T-helper 2 cell (primary cell): ENCODE measurements around the gene COPB2.
"Not testable (repeated sequence)": the region's sequence is repeated elsewhere in the genome, so short reads cannot be mapped to it uniquely, and the experiment has no call there.

Experiments used
- DNase-seq, 5 experiments: peaks; one replicate each; pipeline versions ENCODE4 v3.0.0 to v3.0.0-alpha.2; 2012 to 2022

Gene COPB2

DNA sequence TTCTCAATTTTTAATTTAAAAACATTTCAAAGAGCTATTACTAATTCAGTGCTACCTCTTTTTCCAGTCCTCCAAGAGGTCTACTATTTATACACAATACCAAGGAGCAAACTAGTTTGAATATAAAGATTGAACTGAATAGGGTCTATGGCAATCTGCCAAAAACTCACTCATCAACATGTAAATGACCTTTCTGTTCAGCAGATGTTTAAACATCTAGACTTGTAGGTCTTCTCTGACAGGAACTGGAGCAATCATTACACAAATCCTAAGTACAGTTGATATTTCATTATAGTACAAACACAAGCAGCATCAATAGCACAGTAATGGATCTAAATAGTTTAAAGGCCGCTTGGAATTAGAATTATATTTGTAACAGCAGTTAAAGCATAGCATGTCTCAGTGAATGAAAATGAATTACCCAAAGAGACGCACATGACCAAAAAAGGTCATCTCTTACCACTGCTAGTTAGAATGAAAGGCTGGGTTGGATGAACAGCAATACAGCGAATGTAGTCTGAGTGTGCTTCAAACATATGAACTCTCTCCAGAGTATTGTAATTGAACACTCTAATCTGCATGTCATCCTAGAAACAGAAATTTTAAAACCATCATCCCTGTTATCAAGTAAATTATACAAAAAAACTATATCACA is 10.7 kb downstream of the COPB2 start:
- no peak for DNase-seq

DNA sequence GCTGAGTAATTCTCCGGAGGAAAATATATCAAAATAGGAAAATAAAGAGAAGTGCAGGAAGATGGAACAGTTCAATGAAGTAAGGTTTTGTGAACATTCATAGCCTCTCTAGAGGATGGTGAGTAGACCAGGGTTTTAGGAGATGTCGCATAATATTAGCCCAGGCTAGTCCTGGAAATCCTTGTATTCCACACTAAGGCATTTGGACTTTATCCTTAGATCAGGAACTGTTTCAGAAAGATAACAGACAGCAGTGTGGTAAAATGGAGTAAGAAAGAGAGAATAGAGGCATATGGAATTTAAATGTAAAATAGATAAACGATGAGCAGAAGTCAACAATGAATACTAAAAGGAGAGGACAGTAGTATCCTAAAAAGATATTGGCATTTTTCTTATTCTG is 12.1 kb downstream of the COPB2 start:
- no peak for DNase-seq

- DNase-seq: no peak
Measured at GRCh38 chr3:139374099-139374498, 15.3 kb downstream of the COPB2 start.

GRCh38 chr3:139364549-139364948 is 24.9 kb downstream of the COPB2 start:
- DNase-seq: no peak

- no peak for DNase-seq
Measured at GRCh38 chr3:139361276-139361675, 28.2 kb downstream of the COPB2 start.

DNA sequence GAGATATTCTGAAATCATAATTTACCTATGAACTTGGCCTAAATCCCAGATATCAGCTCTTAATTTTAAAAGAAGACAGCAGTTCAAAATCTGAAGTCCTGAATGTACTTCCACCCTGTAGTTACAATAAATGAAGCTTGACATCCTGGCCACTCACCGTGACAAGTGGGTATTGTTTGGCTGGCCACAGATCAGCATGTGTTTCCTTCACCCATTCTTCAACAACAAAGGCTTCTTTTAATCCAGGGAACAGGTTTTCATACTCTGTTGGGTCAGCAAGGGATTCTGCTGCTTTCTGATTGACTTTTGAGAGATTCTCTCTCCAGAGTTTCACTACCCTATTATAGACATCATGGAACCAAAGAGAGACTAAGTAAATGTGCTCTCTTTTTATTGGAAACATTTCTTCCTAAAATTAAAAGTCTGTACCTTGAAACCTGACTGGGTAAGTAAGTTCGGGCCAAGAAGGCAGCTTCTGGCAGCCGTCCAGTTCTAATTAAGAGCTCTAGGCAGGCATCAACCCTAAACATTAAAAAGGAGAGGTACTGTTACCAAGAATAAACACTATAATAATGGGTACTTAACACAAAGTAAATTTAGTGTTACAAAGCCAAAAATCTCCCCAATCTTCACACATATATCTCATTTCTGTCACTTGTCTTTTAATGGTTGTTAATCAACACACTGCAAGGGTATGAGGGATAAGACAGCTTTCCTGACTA is 30.4 kb downstream of the COPB2 start:
- no peak for DNase-seq

- peak in 1 of 5 experiments; percentile 76 for DNase-seq
Measured at GRCh38 chr3:139357899-139358298, 31.5 kb downstream of the COPB2 start.

DNA sequence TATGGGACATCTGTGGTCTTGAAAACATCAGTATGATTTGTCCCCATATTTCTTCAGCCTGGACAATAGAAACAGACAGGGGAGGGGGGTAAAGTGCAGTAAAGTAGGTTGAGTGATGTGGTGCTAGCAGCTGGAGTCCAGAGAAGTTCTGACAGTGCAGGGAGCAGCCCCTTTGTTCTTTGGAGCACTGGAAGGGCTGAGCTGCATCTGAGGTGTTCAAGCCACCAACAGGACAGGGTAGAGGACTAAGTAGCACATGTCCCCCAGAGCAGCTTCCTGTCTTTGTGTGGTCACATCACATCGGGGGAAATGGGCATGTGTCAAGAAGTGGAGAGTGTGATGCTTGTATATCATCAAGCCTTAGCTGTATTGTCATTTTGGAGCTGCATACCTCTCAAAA is 33.6 kb downstream of the COPB2 start:
- DNase-seq: no peak

DNA sequence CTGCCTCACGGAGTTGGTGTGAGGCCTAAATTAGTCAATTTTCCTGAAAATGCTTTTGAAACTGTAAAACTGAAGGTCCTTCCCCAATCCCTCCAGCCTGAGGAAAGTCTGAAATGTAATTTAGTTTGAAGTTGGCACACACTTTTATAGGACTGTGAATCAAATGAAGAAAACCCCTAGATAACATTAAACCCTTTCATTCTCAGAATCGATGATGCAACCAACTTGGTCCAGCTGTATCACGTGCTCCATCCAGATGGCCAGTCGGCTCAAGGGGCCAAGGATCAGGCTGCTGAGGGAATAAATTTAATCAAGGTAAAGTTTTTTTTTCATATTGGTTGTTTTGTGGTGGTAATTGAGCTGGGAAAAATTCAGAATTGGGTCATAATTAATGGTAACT is 34.0 kb downstream of the COPB2 start:
- DNase-seq: no peak

- no peak for DNase-seq
Measured at GRCh38 chr3:139354661-139355060, 34.8 kb downstream of the COPB2 start.

DNA sequence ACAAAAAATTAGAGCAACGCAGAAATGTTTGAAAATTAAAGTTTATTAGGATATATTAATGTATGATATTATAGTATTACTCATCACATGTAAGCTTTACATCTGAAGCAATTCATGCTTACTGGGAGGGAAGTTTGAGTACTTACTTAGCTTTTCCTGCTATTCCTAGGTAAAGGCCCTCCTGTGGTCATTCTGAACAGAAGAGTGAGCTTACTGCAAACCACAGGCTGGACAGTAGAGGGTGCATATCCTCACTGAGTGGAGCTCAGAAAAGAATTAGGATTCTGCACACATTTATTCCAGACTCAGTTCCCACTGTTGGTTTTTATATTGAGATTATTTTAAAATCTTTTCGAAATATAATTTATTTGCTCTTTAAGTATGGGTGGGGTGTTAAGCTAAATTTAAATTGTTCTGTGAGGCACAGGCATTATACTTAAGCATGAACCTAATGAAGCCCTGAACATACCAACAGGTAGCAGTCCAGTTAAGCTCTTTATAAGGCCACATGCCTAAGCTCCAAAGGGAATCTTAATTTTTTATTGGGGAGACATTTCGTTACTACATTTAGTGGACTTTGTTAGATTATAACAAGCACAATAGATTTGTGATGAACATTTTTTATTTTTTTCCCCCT is 35.4 kb downstream of the COPB2 start:
- DNase-seq: no peak

DNA sequence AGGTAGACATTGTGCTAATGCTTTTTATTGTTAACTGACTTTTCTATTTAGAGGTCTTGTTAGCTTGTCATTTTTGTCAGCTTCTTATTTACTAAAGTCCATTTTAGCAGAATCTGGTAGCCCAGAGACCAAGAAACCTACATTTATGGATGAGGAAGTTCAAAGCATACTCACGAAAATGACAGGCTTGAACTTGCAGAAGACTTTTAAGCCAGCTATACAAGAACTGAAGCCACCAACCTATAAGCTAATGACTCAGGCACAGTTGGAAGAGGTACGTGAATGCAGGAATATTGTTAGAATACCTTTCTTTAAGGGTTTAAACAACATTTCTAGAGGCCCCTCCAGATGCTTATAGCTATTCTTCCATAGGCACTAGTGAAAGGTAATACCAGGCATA is 42.7 kb downstream of the COPB2 start:
- DNase-seq: no peak

DNA sequence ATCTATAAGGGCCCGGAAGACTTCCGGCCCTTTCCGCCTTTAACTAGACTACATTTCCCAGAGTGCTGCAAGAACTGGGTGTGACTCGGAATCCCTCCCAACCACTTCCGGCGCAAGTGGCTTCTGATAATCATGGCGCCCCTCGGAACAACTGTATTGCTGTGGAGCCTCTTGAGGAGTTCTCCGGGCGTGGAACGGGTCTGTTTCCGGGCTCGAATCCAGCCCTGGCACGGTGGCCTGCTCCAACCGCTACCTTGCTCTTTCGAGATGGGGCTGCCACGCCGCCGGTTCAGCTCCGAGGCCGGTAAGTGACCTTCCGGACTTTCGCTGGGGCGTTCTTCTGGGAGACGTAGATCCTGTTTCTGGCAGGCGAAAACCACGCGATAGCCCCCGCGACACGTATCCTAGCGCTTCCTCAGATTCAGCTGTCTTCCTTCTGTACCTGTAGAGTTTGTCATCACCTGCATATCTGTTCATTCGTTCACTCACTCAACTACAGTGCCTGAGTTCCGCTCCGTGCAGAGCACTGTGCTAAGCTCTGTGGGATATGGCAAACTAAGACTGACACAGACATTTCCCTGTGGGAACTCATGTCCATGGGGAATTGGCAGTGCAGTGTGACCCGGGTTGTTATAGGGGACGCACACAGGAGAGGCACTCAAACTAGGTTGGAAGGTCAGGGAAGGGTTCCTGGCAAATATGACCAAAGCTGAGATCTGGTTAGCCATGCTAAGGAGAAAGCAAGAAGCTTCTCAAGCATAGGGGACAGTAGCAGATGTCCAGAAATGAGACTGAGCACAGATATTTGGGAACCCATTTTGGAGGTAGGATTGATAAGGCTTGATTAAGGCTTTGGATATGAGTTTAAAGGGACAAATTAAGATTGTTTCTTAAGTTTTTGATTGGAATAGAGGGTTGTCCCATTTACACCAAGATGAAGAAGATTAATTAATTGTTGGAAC is 45.3 kb downstream of the COPB2 start, which contains the start of gene MRPS22:
MRPS22 (plus strand) TSS at position 126 of the 962 bp plus-strand sequence; CDS start at position 133, 7 bp downstream.
- DNase-seq: peak; percentile 53 to 95 (median 71)

DNA sequence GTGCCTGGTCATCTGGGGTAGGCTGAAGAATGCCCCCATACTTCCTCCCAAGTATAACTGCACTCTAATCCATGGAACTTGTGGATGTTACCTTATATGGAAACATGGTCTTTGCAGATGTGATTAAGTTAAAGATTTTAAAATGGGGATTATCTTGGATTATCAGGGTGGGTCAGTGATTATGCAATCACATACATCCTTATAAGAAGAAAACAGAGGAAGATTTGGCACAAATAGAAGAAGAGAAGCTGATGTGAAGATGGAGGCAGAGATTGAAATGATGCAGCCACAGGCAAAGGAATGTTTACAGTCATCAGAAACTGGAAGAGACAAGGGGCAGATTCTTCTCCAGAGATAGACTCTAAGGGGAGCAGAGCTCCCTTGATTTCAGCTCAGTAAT is 47.4 kb downstream of the COPB2 start:
- DNase-seq: no peak

GRCh38 chr3:139340784-139341183 is 48.7 kb downstream of the COPB2 start:
- no peak for DNase-seq

GRCh38 chr3:139339219-139339906 is 50.1 kb downstream of the COPB2 start:
- peak in 1 of 5 experiments; percentile 53 for DNase-seq

DNA sequence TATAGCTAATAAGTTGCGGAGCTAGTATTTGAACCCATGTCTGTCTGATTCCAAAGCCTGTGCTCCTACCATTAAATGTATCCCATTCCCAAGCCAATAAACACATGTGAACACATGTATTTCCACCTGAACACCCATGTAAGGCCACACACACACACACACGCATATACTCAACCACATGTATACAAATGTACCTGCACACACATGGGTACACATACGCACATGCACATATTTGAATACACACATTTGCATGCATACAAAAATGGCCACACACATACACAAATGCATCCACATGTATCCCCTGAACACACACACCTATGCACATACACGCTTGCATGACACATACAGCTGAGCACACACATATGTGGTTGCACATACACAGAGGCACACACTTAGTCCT is 51.0 kb downstream of the COPB2 start:
- DNase-seq: no peak

DNA sequence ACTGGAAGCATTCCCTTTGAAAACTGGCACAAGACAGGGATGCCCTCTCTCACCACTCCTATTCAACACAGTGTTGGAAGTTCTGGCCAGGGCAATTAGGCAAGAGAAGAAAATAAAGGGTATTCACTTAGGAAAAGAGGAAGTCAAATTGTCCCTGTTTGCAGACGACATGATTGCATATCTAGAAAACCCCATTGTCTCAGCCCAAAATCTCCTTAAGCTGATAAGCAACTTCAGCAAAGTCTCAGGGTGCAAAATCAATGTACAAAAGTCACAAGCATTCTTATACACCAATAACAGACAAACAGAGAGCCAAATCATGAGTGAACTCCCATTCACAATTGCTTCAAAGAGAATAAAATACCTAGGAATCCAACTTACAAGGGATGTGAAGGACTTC is 54.8 kb downstream of the COPB2 start:
- not testable (repeated sequence) for DNase-seq

GRCh38 chr3:139332092-139332491 is 57.4 kb downstream of the COPB2 start:
- DNase-seq: no peak

- DNase-seq: peak; percentile 67 to 90 (median 80)
Measured at GRCh38 chr3:139329364-139329850, 60.0 kb downstream of the COPB2 start.

GRCh38 chr3:139328356-139328755 is 61.1 kb downstream of the COPB2 start:
- no peak for DNase-seq

DNA sequence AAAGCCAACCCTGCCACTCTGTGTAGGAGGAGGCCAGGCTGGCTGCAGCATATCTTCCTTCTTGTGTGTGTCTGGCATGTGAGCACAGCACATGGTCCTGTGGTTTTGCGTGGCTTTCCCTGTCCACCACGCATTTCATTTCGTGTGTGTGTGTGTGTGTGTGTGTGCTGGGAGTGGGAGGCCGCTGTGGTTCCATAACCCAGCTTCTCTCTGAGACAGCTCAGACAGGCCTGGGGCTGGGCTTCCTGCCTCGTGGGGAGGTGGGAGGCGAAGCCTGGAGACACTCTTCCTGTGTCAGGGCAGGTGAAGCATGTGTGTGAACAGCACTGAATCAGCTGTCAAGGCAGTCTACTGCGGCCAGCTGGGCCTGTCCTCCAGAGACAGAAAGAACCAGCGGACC is 61.6 kb downstream of the COPB2 start:
- peak in 1 of 5 experiments; percentile 69 for DNase-seq
